Measurements from ENCODE around the gene SEMA3G.

The SEMA3G gene

GRCh38 chr3:52444860-52445793 lies at the start of gene SEMA3G:
SEMA3G (minus strand) TSS chr3:52445103; CDS start chr3:52445027, 76 bp downstream.
- peak; percentile 23 for DNase-seq (ENCODE audit: low spot score)

- DNase-seq (ENCODE audit: low spot score), result no peak
Observed at GRCh38 chr3:52494445-52494844, 49.5 kb upstream of the SEMA3G start.

- DNase-seq (ENCODE audit: low spot score), result no peak
Observed at GRCh38 chr3:52493232-52494017, 48.5 kb upstream of the SEMA3G start.

- no peak for DNase-seq (ENCODE audit: low spot score)
Observed at GRCh38 chr3:52492059-52492458, 47.2 kb upstream of the SEMA3G start.

GRCh38 chr3:52490939-52491526 lies 46.1 kb upstream of the SEMA3G start:
- DNase-seq (ENCODE audit: low spot score), result no peak

- DNase-seq (ENCODE audit: low spot score), result no peak
Observed at GRCh38 chr3:52490035-52490938, 45.4 kb upstream of the SEMA3G start.

- DNase-seq (ENCODE audit: low spot score), result no peak
Observed at GRCh38 chr3:52489453-52489852, 44.5 kb upstream of the SEMA3G start.

GRCh38 chr3:52488746-52489145 lies 43.8 kb upstream of the SEMA3G start:
- DNase-seq (ENCODE audit: low spot score), result no peak

- DNase-seq (ENCODE audit: low spot score), result no peak
Observed at GRCh38 chr3:52487788-52488691, 43.1 kb upstream of the SEMA3G start.

- no peak for DNase-seq (ENCODE audit: low spot score)
Observed at GRCh38 chr3:52487050-52487787, 42.3 kb upstream of the SEMA3G start.

GRCh38 chr3:52484680-52485461 lies 40.0 kb upstream of the SEMA3G start:
- no peak for DNase-seq (ENCODE audit: low spot score)

GRCh38 chr3:52483577-52484381 lies 38.9 kb upstream of the SEMA3G start:
- DNase-seq (ENCODE audit: low spot score), result no peak

- no peak for DNase-seq (ENCODE audit: low spot score)
Observed at GRCh38 chr3:52483081-52483480, 38.2 kb upstream of the SEMA3G start.

GRCh38 chr3:52481819-52482521 lies 37.1 kb upstream of the SEMA3G start:
- DNase-seq (ENCODE audit: low spot score), result no peak

GRCh38 chr3:52480768-52481715 lies 36.1 kb upstream of the SEMA3G start:
- no peak for DNase-seq (ENCODE audit: low spot score)

GRCh38 chr3:52479877-52480575 lies 35.1 kb upstream of the SEMA3G start:
- DNase-seq (ENCODE audit: low spot score), result no peak
